Endothelial cell of umbilical vein (primary cell): Measurements from ENCODE around the gene RBM38. TPM values are rescaled to one million over a fixed set of nuclear protein-coding genes. Genes with fewer than 3 reads are reported as not detected.

Experiments used
- BruUV-seq: library from RNA; stranded (reverse); fragments of 400-500 nt; replicated peaks from 2 replicates; lab custom pipeline; 2021; lab: Mats Ljungman, UMichigan
- CTCF ChIA-PET: fragments of 300-600, 350-600 bp; sonication (Branson Sonifier 250); formaldehyde crosslinking; loops from one replicate; lab custom pipeline; 2021; ENCODE audit warnings: antibody characterized with exemption, inconsistent platforms; lab: Charles Lee
- POLR2A ChIA-PET: fragments of 300-600, 350-600 bp; sonication (Branson Sonifier 250); formaldehyde crosslinking; loops from one replicate; lab custom pipeline; 2021; ENCODE audit warnings: antibody characterized with exemption, inconsistent platforms; lab: Charles Lee
- DNase-seq: peaks from one replicate; pipeline ENCODE4 v3.0.0-alpha.2; 2011; ENCODE audit warnings: low read depth, low spot score
- FAIRE-seq: peaks from 2 replicates; lab custom pipeline; 2011; peaks lifted over from hg19 to GRCh38; lab: Jason Lieb, UNC
- H2AFZ ChIP-seq: 2 replicates; pipeline ENCODE4 v1.6.0; 2012; ENCODE audit warnings: low read depth, low read length, control low read depth, inconsistent platforms
- H3K27ac ChIP-seq: 2 replicates; pipeline ENCODE4 v1.5.1; 2011; ENCODE audit warnings: low read depth, mild to moderate bottlenecking, control low read depth, low read length, moderate library complexity; ENCODE audit not compliant: insufficient read depth
- H3K27me3 ChIP-seq, 2 experiments: 2 replicates each; pipeline versions ENCODE4 v1.6.0 to v1.6.1; 2011; ENCODE audit warnings: low read length in 2 of 2, mixed read lengths in 1 of 2; ENCODE audit not compliant: control insufficient read depth in 2 of 2, insufficient read depth in 2 of 2
- H3K36me3 ChIP-seq, 2 experiments: 2 replicates in 1 of 2; 3 replicates in 1 of 2; pipeline ENCODE4 v1.5.1; 2011; ENCODE audit warnings: low read length in 2 of 2, mild to moderate bottlenecking in 1 of 2, moderate library complexity in 1 of 2; ENCODE audit not compliant: control insufficient read depth in 2 of 2, insufficient read depth in 2 of 2; ENCODE audit errors: extremely low read depth in 1 of 2
- H3K4me1 ChIP-seq: 3 replicates; pipeline ENCODE4 v1.5.1; 2011; ENCODE audit warnings: mild to moderate bottlenecking, low read length; ENCODE audit not compliant: control insufficient read depth, insufficient read depth; ENCODE audit errors: extremely low read depth
- H3K4me2 ChIP-seq: 2 replicates; pipeline ENCODE4 v1.6.1; 2011; ENCODE audit warnings: low read length, control low read depth, mixed read lengths; ENCODE audit not compliant: insufficient read depth
- H3K4me3 ChIP-seq, 3 experiments: fragments of 200-600 bp in 1 of 3; sonication (generic), shearing (Covaris generic) in 1 of 3; replicated peaks in 1 of 3; 2 replicates each; pipeline ENCODE4 v1.5.1; 2011 to 2016; ENCODE audit warnings: control low read depth in 3 of 3, low read length in 3 of 3, mild to moderate bottlenecking in 2 of 3, inconsistent platforms in 1 of 3, low read depth in 1 of 3, moderate library complexity in 1 of 3; ENCODE audit not compliant: insufficient read depth in 1 of 3
- H3K79me2 ChIP-seq: 2 replicates; pipeline ENCODE4 v1.6.0; 2012; ENCODE audit warnings: low read length, inconsistent platforms; ENCODE audit not compliant: control insufficient read depth, insufficient read depth
- H3K9ac ChIP-seq: replicated peaks from 2 replicates; pipeline ENCODE3; 2011; ENCODE audit warnings: low read length, control low read depth; ENCODE audit not compliant: insufficient read depth; ENCODE audit errors: extremely low read depth
- H3K9me1 ChIP-seq: replicated peaks from 3 replicates; pipeline ENCODE4 v1.6.0; 2011; ENCODE audit warnings: mild to moderate bottlenecking, low read length; ENCODE audit not compliant: control insufficient read depth, insufficient read depth; ENCODE audit errors: extremely low read depth
- H3K9me3 ChIP-seq: replicated peaks from 2 replicates; pipeline ENCODE4 v1.5.1; 2012; ENCODE audit warnings: low read length, inconsistent platforms; ENCODE audit not compliant: control insufficient read depth, insufficient read depth
- H4K20me1 ChIP-seq: replicated peaks from 2 replicates; pipeline ENCODE3; 2011; ENCODE audit warnings: mild to moderate bottlenecking, low read length; ENCODE audit not compliant: control insufficient read depth, insufficient read depth; ENCODE audit errors: extremely low read depth
- EZH2 ChIP-seq: IDR thresholded peaks from 2 replicates; pipeline ENCODE4 v1.6.1; 2012; ENCODE audit warnings: borderline replicate concordance, low read depth, mild to moderate bottlenecking, moderate library complexity, low read length, inconsistent platforms; ENCODE audit not compliant: severe bottlenecking
- FOS ChIP-seq: IDR thresholded peaks from 2 replicates; pipeline ENCODE4 v1.6.1; 2011; ENCODE audit warnings: mild to moderate bottlenecking, low read length, moderate library complexity, borderline replicate concordance; ENCODE audit not compliant: insufficient read depth
- GATA2 ChIP-seq: IDR thresholded peaks from 2 replicates; pipeline ENCODE4 v1.7.0; 2011; ENCODE audit warnings: low read depth, mild to moderate bottlenecking, moderate library complexity, mixed read lengths, low read length; ENCODE audit not compliant: insufficient read length, insufficient read depth
- JUN ChIP-seq: IDR thresholded peaks from 2 replicates; pipeline ENCODE4 v1.6.1; 2011; ENCODE audit warnings: borderline replicate concordance, low read depth; ENCODE audit not compliant: insufficient read length, insufficient read depth
- MAX ChIP-seq: IDR thresholded peaks from 2 replicates; pipeline ENCODE4 v1.6.1; 2011; ENCODE audit not compliant: insufficient read depth, insufficient read length
- MYC ChIP-seq: IDR thresholded peaks from one replicate; pipeline ENCODE4 v1.6.1; 2011; ENCODE audit warnings: mild to moderate bottlenecking, low read depth, low read length
- POLR2A ChIP-seq: IDR thresholded peaks from 2 replicates; pipeline ENCODE4 v1.6.1; 2012; ENCODE audit warnings: low read depth, mild to moderate bottlenecking, control low read depth, low read length
- POLR2AphosphoS5 ChIP-seq: IDR thresholded peaks from 2 replicates; pipeline ENCODE4 v1.6.1; 2012; ENCODE audit warnings: low read depth, mild to moderate bottlenecking, control low read depth, low read length, moderate library complexity; ENCODE audit not compliant: insufficient read depth
- dilution Hi-C: fragments of 300-500 bp; cut with MboI; formaldehyde crosslinking; loops from one replicate; pipeline ENCODE4 v1.15.0; 2019; ENCODE audit warnings: low sequenced_read_pairs; ENCODE audit not compliant: extremely low pct_ligation_motif_present
- intact Hi-C: fragments of 100-400 bp; cut with micrococcal nuclease; formaldehyde crosslinking; loops from one replicate; pipeline ENCODE4 v1.10.0; 2022
- polyA plus RNA-seq, 4 experiments: library from polyadenylated mRNA; depleted of rRNA in 3 of 4; stranded (reverse) in 3 of 4; unstranded in 1 of 4; fragments of >200 nt; gene quantifications; 2 replicates each; pipeline versions ENCODE4 v1.2.1 to v1.2.3, GENCODE V29; 2011 to 2012; ENCODE audit warnings: missing spikeins in 1 of 4
- total RNA-seq: library from RNA; stranded (reverse); gene quantifications from 2 replicates; pipeline ENCODE4 v1.2.3, GENCODE V29; 2021
- TF ChIP-seq, protein P1 (sequence below), 2 donors: IDR thresholded peaks; 1 replicate in 1 of 2; 2 replicates in 1 of 2; pipeline ENCODE4 v1.5.1; 2011; ENCODE audit warnings: low read length in 2 of 2, mild to moderate bottlenecking in 2 of 2, moderate library complexity in 2 of 2, control low read depth in 1 of 2, inconsistent platforms in 1 of 2, low read depth in 1 of 2; ENCODE audit not compliant: insufficient read depth in 1 of 2; ENCODE audit errors: extremely low read depth in 1 of 2

Gene RBM38
- total and polyA plus RNA-seq, 2 donors (not counting 3 experiments of a cell fraction or from before 2014, with no cell fraction given) = 22.1 to 37.4 TPM

DNA sequence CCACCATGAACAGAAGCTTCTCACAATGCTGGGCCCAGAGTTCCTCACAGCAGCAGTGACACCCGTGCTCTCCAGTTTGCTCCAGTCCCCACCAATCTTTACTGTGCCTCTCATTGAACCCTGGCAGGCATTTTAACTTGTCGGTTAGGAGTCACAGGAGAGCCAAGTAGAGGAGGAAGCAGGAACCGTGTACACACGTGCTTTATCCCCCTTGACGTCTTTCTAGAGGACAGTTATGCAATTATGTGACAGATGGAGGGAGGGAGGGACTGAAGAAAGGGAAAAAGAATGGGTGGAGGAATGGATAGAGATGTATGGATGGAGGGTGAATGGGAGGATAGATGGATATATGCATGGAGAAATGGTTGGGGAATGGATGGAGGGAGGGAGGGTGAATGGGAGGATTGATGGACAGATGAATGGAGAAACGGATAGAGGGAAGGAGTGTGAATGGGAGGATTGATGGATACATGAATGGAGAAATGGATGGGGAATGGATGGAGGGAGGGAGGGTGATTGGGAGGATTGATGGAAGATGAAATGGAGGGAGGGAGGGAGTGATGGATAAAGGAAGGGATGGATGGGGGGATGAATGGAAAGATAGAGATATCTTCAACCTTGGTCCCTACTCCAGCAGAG lies 26.0 kb downstream of the RBM38 start:
- TF ChIP-seq MYC (no peak), MAX (no peak), GATA2 (no peak), EZH2 (no peak), FOS (no peak), POLR2AphosphoS5 (no peak), JUN (no peak), POLR2A (no peak)
- TF ChIP-seq, protein P1, sequence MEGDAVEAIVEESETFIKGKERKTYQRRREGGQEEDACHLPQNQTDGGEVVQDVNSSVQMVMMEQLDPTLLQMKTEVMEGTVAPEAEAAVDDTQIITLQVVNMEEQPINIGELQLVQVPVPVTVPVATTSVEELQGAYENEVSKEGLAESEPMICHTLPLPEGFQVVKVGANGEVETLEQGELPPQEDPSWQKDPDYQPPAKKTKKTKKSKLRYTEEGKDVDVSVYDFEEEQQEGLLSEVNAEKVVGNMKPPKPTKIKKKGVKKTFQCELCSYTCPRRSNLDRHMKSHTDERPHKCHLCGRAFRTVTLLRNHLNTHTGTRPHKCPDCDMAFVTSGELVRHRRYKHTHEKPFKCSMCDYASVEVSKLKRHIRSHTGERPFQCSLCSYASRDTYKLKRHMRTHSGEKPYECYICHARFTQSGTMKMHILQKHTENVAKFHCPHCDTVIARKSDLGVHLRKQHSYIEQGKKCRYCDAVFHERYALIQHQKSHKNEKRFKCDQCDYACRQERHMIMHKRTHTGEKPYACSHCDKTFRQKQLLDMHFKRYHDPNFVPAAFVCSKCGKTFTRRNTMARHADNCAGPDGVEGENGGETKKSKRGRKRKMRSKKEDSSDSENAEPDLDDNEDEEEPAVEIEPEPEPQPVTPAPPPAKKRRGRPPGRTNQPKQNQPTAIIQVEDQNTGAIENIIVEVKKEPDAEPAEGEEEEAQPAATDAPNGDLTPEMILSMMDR (IDR thresholded peaks at IDR 0.05; ENCODE audit: extremely low read depth in 1 of 2, insufficient read depth in 1 of 2, low read depth in 1 of 2, low read length in 2 of 2) = no peak
- H3K9me1 ChIP-seq = no peaks in the 10 kb centered on the region
- POLR2A ChIA-PET = no interaction called here
- no peaks in the 10 kb centered on the region for H3K9me3 ChIP-seq
- H2AFZ ChIP-seq = no peak overlapping the region
- H3K4me3 ChIP-seq = no peak overlapping the region
- no TSS peak for BruUV-seq
- H4K20me1 ChIP-seq = no peaks in the 10 kb centered on the region
- H3K4me2 ChIP-seq = no peak overlapping the region
- FAIRE-seq (no peak), DNase-seq (no peak)
- H3K27ac ChIP-seq = no peak overlapping the region
- H3K36me3 ChIP-seq = no peaks in the 10 kb centered on the region
- no peaks in the 10 kb centered on the region for H3K79me2 ChIP-seq
- H3K27me3 ChIP-seq = no peaks in the 10 kb centered on the region
- H3K4me1 ChIP-seq = no peaks in the 10 kb centered on the region
- CTCF ChIA-PET = no interaction called here
- no peak overlapping the region for H3K9ac ChIP-seq
- dilution Hi-C loops = no loop called here
- intact Hi-C loops = no loop called here
